WTC11 (cell line): Measurements from ENCODE around the gene CNTNAP5. TPM values are rescaled to one million over a fixed set of nuclear protein-coding genes. Genes with fewer than 3 reads are reported as not detected.

Source experiments
- ATAC-seq: fragments of 200-7000 bp; cut with Tn5 transposase; 2 replicates; pipeline ENCODE4 v1.10.0; 2021; ENCODE audit warnings: mild to moderate bottlenecking, moderate library complexity
- CTCF ChIA-PET: fragments of 300-600 bp; sonication (Branson Sonifier 250); formaldehyde crosslinking; loops from one replicate; lab custom pipeline; 2021; ENCODE audit warnings: antibody characterized with exemption; lab: Charles Lee
- POLR2A ChIA-PET: fragments of 350-600 bp; sonication (Branson Sonifier 250); formaldehyde crosslinking; loops from one replicate; lab custom pipeline; 2021; ENCODE audit warnings: antibody characterized with exemption; lab: Charles Lee
- DNase-seq: peaks from one replicate; pipeline ENCODE4 v3.0.0; 2021; ENCODE audit warnings: low spot score
- H3K27ac Mint-ChIP-seq: 2 replicates; pipeline ENCODE4 v1.8.0; 2021; ENCODE audit warnings: mixed read lengths
- H3K27me3 Mint-ChIP-seq: 2 replicates; pipeline ENCODE4 v1.8.0; 2021; ENCODE audit warnings: low read depth, mild to moderate bottlenecking, moderate library complexity, mixed read lengths
- H3K36me3 Mint-ChIP-seq: 2 replicates; pipeline ENCODE4 v1.8.0; 2021; ENCODE audit warnings: mixed read lengths
- H3K4me1 Mint-ChIP-seq: 2 replicates; pipeline ENCODE4 v1.8.0; 2022; ENCODE audit warnings: mixed read lengths
- H3K4me3 Mint-ChIP-seq: 2 replicates; pipeline ENCODE4 v1.8.0; 2021; ENCODE audit warnings: mild to moderate bottlenecking, moderate library complexity, mixed read lengths
- H3K9me3 Mint-ChIP-seq: 2 replicates; pipeline ENCODE4 v1.8.0; 2021; ENCODE audit warnings: mixed read lengths
- ATF1 ChIP-seq: sonication (generic); formaldehyde crosslinking; IDR thresholded peaks from 2 replicates; pipeline ENCODE4 v1.8.1; 2023; ENCODE audit warnings: mild to moderate bottlenecking, moderate library complexity, missing genetic modification reagents
- CREB1 ChIP-seq: sonication (generic); formaldehyde crosslinking; IDR thresholded peaks from 2 replicates; pipeline ENCODE4 v1.8.0; 2023; ENCODE audit warnings: mild to moderate bottlenecking, missing genetic modification reagents
- EMX1 ChIP-seq: fragments of 250-450 bp; sonication (Bioruptor Pico); IDR thresholded peaks from 2 replicates; pipeline ENCODE4 v1.8.0; 2021; ENCODE audit warnings: mild to moderate bottlenecking
- ETV6 ChIP-seq: sonication (generic); formaldehyde crosslinking; IDR thresholded peaks from 2 replicates; pipeline ENCODE4 v1.8.1; 2022; ENCODE audit warnings: mild to moderate bottlenecking, missing genetic modification reagents
- FOXJ3 ChIP-seq: sonication (generic); formaldehyde crosslinking; IDR thresholded peaks from 2 replicates; pipeline ENCODE4 v1.9.0; 2021; ENCODE audit warnings: missing genetic modification reagents, mild to moderate bottlenecking, borderline replicate concordance
- NFE2L1 ChIP-seq: sonication (generic); formaldehyde crosslinking; IDR thresholded peaks from 2 replicates; pipeline ENCODE4 v1.8.1; 2023; ENCODE audit warnings: missing genetic modification reagents
- PRRX2 ChIP-seq: fragments of 250-450 bp; sonication (Bioruptor Pico); IDR thresholded peaks from 2 replicates; pipeline ENCODE4 v1.8.0; 2021; ENCODE audit warnings: mild to moderate bottlenecking
- SOX15 ChIP-seq: fragments of 250-450 bp; sonication (Bioruptor Pico); IDR thresholded peaks from 2 replicates; pipeline ENCODE4 v1.9.0; 2021; ENCODE audit warnings: mild to moderate bottlenecking
- TEAD1 ChIP-seq: sonication (generic); formaldehyde crosslinking; IDR thresholded peaks from 2 replicates; pipeline ENCODE4 v1.8.0; 2022; ENCODE audit warnings: mild to moderate bottlenecking, missing genetic modification reagents
- ZNF138 ChIP-seq: sonication (generic); formaldehyde crosslinking; conservative IDR thresholded peaks from 2 replicates; pipeline ENCODE4 v1.8.1; 2022; ENCODE audit warnings: mild to moderate bottlenecking, moderate library complexity, missing genetic modification reagents
- total RNA-seq: library from RNA; stranded (reverse); gene quantifications from 3 replicates; pipeline ENCODE4 v1.2.3, GENCODE V29; 2021
- TF ChIP-seq, protein P1 (sequence below): fragments of 250-450 bp; sonication (Bioruptor Pico); IDR thresholded peaks from 2 replicates; pipeline ENCODE4 v1.8.0; 2021; ENCODE audit warnings: mild to moderate bottlenecking
- TF ChIP-seq, protein P2 (sequence below): sonication (generic); formaldehyde crosslinking; IDR thresholded peaks from 2 replicates; pipeline ENCODE4 v1.8.0; 2022; ENCODE audit warnings: mild to moderate bottlenecking, missing genetic modification reagents
- TF ChIP-seq, protein P3 (sequence below): sonication (generic); formaldehyde crosslinking; IDR thresholded peaks from 2 replicates; pipeline ENCODE4 v1.8.1; 2023; ENCODE audit warnings: mild to moderate bottlenecking, missing genetic modification reagents
- TF ChIP-seq, protein P4 (sequence below): sonication (generic); formaldehyde crosslinking; IDR thresholded peaks from 2 replicates; pipeline ENCODE4 v1.8.1; 2022; ENCODE audit warnings: mild to moderate bottlenecking, moderate library complexity, missing genetic modification reagents
- TF ChIP-seq, protein P5 (sequence below): sonication (generic); formaldehyde crosslinking; conservative IDR thresholded peaks from 2 replicates; pipeline ENCODE4 v1.8.1; 2023; ENCODE audit warnings: mild to moderate bottlenecking, low read depth, missing genetic modification reagents, moderate library complexity
- TF ChIP-seq, protein P6 (sequence below): sonication (generic); formaldehyde crosslinking; IDR thresholded peaks from 2 replicates; pipeline ENCODE4 v1.8.0; 2023; ENCODE audit warnings: missing genetic modification reagents, mild to moderate bottlenecking, borderline replicate concordance
- TF ChIP-seq, protein P7 (sequence below): sonication (generic); formaldehyde crosslinking; IDR thresholded peaks from 2 replicates; pipeline ENCODE4 v1.8.0; 2022; ENCODE audit warnings: missing genetic modification reagents
- TF ChIP-seq, protein P8 (sequence below): fragments of 250-450 bp; sonication (Bioruptor Pico); IDR thresholded peaks from 2 replicates; pipeline ENCODE4 v1.9.0; 2021; ENCODE audit warnings: moderate library complexity, mild to moderate bottlenecking, inconsistent platforms, borderline replicate concordance

CNTNAP5 gene
- total RNA-seq, 1 experiment from 2014 or later: 0.22 TPM

DNA sequence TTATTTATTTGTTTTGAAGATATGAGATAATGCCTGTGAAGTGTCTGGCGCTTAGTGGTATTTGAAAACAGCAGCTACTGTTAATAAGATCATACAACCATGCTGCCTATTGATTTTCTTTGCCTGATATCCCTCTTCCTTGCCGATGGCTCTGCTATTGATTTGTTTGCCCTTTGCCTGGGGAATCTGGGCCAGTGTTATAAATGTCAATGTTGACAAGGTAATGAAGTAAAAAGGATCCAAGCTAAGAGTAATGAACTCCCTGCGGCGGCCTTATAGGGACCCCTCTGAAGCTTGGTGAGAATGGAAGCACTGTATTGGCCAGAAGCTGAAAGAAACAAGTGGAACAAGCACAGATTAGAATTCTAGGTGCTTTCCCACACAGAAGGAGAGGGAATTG is 854.6 kb downstream of the CNTNAP5 start:
- Mint-ChIP-seq H3K27me3 (no peaks in the 10 kb centered on the region), H3K9me3 (peaks cover 41% of the 10 kb centered on the region), H3K4me1 (peaks cover 11% of the 10 kb centered on the region), H3K27ac (no peak overlapping the region), H3K4me3 (no peak overlapping the region), H3K36me3 (peaks cover 16% of the 10 kb centered on the region)
- no peak for ATAC-seq
- ChIA-PET CTCF (no interaction called here), POLR2A (no interaction called here)
- no peak for TF ChIP-seq ETV6 (CRISPR knock-in tag)
- TF ChIP-seq CREB1: no peak
- TF ChIP-seq NFE2L1: no peak
- TF ChIP-seq, protein P1, sequence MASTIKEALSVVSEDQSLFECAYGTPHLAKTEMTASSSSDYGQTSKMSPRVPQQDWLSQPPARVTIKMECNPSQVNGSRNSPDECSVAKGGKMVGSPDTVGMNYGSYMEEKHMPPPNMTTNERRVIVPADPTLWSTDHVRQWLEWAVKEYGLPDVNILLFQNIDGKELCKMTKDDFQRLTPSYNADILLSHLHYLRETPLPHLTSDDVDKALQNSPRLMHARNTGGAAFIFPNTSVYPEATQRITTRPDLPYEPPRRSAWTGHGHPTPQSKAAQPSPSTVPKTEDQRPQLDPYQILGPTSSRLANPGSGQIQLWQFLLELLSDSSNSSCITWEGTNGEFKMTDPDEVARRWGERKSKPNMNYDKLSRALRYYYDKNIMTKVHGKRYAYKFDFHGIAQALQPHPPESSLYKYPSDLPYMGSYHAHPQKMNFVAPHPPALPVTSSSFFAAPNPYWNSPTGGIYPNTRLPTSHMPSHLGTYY (CRISPR knock-in tag): no peak
- no peak for TF ChIP-seq ATF1 (CRISPR knock-in tag)
- TF ChIP-seq FOXJ3: no peak
- TF ChIP-seq, protein P2, sequence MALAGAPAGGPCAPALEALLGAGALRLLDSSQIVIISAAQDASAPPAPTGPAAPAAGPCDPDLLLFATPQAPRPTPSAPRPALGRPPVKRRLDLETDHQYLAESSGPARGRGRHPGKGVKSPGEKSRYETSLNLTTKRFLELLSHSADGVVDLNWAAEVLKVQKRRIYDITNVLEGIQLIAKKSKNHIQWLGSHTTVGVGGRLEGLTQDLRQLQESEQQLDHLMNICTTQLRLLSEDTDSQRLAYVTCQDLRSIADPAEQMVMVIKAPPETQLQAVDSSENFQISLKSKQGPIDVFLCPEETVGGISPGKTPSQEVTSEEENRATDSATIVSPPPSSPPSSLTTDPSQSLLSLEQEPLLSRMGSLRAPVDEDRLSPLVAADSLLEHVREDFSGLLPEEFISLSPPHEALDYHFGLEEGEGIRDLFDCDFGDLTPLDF (CRISPR knock-in tag): no peak
- TF ChIP-seq, protein P3, sequence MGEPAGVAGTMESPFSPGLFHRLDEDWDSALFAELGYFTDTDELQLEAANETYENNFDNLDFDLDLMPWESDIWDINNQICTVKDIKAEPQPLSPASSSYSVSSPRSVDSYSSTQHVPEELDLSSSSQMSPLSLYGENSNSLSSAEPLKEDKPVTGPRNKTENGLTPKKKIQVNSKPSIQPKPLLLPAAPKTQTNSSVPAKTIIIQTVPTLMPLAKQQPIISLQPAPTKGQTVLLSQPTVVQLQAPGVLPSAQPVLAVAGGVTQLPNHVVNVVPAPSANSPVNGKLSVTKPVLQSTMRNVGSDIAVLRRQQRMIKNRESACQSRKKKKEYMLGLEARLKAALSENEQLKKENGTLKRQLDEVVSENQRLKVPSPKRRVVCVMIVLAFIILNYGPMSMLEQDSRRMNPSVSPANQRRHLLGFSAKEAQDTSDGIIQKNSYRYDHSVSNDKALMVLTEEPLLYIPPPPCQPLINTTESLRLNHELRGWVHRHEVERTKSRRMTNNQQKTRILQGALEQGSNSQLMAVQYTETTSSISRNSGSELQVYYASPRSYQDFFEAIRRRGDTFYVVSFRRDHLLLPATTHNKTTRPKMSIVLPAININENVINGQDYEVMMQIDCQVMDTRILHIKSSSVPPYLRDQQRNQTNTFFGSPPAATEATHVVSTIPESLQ (CRISPR knock-in tag): no peak
- TF ChIP-seq PRRX2 (CRISPR knock-in tag): no peak
- TF ChIP-seq, protein P4, sequence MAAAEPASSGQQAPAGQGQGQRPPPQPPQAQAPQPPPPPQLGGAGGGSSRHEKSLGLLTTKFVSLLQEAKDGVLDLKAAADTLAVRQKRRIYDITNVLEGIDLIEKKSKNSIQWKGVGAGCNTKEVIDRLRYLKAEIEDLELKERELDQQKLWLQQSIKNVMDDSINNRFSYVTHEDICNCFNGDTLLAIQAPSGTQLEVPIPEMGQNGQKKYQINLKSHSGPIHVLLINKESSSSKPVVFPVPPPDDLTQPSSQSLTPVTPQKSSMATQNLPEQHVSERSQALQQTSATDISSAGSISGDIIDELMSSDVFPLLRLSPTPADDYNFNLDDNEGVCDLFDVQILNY (CRISPR knock-in tag): no peak
- TF ChIP-seq SOX15 (CRISPR knock-in tag): no peak
- TF ChIP-seq, protein P5, sequence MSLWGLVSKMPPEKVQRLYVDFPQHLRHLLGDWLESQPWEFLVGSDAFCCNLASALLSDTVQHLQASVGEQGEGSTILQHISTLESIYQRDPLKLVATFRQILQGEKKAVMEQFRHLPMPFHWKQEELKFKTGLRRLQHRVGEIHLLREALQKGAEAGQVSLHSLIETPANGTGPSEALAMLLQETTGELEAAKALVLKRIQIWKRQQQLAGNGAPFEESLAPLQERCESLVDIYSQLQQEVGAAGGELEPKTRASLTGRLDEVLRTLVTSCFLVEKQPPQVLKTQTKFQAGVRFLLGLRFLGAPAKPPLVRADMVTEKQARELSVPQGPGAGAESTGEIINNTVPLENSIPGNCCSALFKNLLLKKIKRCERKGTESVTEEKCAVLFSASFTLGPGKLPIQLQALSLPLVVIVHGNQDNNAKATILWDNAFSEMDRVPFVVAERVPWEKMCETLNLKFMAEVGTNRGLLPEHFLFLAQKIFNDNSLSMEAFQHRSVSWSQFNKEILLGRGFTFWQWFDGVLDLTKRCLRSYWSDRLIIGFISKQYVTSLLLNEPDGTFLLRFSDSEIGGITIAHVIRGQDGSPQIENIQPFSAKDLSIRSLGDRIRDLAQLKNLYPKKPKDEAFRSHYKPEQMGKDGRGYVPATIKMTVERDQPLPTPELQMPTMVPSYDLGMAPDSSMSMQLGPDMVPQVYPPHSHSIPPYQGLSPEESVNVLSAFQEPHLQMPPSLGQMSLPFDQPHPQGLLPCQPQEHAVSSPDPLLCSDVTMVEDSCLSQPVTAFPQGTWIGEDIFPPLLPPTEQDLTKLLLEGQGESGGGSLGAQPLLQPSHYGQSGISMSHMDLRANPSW (CRISPR knock-in tag): no peak
- TF ChIP-seq, protein P6, sequence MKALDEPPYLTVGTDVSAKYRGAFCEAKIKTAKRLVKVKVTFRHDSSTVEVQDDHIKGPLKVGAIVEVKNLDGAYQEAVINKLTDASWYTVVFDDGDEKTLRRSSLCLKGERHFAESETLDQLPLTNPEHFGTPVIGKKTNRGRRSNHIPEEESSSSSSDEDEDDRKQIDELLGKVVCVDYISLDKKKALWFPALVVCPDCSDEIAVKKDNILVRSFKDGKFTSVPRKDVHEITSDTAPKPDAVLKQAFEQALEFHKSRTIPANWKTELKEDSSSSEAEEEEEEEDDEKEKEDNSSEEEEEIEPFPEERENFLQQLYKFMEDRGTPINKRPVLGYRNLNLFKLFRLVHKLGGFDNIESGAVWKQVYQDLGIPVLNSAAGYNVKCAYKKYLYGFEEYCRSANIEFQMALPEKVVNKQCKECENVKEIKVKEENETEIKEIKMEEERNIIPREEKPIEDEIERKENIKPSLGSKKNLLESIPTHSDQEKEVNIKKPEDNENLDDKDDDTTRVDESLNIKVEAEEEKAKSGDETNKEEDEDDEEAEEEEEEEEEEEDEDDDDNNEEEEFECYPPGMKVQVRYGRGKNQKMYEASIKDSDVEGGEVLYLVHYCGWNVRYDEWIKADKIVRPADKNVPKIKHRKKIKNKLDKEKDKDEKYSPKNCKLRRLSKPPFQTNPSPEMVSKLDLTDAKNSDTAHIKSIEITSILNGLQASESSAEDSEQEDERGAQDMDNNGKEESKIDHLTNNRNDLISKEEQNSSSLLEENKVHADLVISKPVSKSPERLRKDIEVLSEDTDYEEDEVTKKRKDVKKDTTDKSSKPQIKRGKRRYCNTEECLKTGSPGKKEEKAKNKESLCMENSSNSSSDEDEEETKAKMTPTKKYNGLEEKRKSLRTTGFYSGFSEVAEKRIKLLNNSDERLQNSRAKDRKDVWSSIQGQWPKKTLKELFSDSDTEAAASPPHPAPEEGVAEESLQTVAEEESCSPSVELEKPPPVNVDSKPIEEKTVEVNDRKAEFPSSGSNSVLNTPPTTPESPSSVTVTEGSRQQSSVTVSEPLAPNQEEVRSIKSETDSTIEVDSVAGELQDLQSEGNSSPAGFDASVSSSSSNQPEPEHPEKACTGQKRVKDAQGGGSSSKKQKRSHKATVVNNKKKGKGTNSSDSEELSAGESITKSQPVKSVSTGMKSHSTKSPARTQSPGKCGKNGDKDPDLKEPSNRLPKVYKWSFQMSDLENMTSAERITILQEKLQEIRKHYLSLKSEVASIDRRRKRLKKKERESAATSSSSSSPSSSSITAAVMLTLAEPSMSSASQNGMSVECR (CRISPR knock-in tag): no peak
- TF ChIP-seq, protein P7, sequence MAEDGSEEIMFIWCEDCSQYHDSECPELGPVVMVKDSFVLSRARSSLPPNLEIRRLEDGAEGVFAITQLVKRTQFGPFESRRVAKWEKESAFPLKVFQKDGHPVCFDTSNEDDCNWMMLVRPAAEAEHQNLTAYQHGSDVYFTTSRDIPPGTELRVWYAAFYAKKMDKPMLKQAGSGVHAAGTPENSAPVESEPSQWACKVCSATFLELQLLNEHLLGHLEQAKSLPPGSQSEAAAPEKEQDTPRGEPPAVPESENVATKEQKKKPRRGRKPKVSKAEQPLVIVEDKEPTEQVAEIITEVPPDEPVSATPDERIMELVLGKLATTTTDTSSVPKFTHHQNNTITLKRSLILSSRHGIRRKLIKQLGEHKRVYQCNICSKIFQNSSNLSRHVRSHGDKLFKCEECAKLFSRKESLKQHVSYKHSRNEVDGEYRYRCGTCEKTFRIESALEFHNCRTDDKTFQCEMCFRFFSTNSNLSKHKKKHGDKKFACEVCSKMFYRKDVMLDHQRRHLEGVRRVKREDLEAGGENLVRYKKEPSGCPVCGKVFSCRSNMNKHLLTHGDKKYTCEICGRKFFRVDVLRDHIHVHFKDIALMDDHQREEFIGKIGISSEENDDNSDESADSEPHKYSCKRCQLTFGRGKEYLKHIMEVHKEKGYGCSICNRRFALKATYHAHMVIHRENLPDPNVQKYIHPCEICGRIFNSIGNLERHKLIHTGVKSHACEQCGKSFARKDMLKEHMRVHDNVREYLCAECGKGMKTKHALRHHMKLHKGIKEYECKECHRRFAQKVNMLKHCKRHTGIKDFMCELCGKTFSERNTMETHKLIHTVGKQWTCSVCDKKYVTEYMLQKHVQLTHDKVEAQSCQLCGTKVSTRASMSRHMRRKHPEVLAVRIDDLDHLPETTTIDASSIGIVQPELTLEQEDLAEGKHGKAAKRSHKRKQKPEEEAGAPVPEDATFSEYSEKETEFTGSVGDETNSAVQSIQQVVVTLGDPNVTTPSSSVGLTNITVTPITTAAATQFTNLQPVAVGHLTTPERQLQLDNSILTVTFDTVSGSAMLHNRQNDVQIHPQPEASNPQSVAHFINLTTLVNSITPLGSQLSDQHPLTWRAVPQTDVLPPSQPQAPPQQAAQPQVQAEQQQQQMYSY (CRISPR knock-in tag): no peak
- no peak for TF ChIP-seq EMX1 (CRISPR knock-in tag)
- no peak for TF ChIP-seq ZNF138
- no peak for TF ChIP-seq TEAD1 (CRISPR knock-in tag)
- TF ChIP-seq, protein P8, sequence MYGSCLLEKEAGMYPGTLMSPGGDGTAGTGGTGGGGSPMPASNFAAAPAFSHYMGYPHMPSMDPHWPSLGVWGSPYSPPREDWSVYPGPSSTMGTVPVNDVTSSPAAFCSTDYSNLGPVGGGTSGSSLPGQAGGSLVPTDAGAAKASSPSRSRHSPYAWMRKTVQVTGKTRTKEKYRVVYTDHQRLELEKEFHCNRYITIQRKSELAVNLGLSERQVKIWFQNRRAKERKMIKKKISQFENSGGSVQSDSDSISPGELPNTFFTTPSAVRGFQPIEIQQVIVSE (CRISPR knock-in tag): no peak
- no peak for DNase-seq
